ENCODE data around the gene ZNF300.
A peak's percentile ranks its signal among the peaks of the same experiment; 100 is the strongest.
"Not testable (repeated sequence)": the region's sequence is repeated elsewhere in the genome, so short reads cannot be mapped to it uniquely, and the experiment has no call there.

ZNF300 gene

GRCh38 chr5:150904479-150905311, at the start of gene ZNF300:
TSS of gene ZNF300 (minus strand) at chr5:150904980. CDS start at chr5:150903155, 1,825 bp downstream.
- no peak for DNase-seq

- no peak for DNase-seq
These were observed 43.8 kb upstream of the ZNF300 start for GRCh38 chr5:150948539-150948938.

GRCh38 chr5:150946351-150946905, 41.6 kb upstream of the ZNF300 start:
- no peak for DNase-seq

- DNase-seq, result no peak
These were observed 41.2 kb upstream of the ZNF300 start for GRCh38 chr5:150945947-150946346.

- no peak for DNase-seq
These were observed 40.7 kb upstream of the ZNF300 start for GRCh38 chr5:150945486-150945885.

- DNase-seq, result no peak
These were observed 26.7 kb upstream of the ZNF300 start for GRCh38 chr5:150931368-150931965.

- no peak for DNase-seq
These were observed 13.8 kb upstream of the ZNF300 start for GRCh38 chr5:150918613-150919012.

- no peak for DNase-seq
These were observed 7.6 kb upstream of the ZNF300 start for GRCh38 chr5:150912312-150912814.

GRCh38 chr5:150905312-150905683, 518 bp upstream of the ZNF300 start:
- DNase-seq, result no peak

GRCh38 chr5:150901446-150901845, 3.3 kb downstream of the ZNF300 start:
- no peak for DNase-seq

GRCh38 chr5:150895431-150896428, 9.1 kb downstream of the ZNF300 start:
- no peak for DNase-seq

- DNase-seq, result no peak
These were observed 25.4 kb downstream of the ZNF300 start for GRCh38 chr5:150879358-150879757.

GRCh38 chr5:150862070-150862469, 42.7 kb downstream of the ZNF300 start:
- DNase-seq, result no peak

GRCh38 chr5:150860246-150860821, 44.4 kb downstream of the ZNF300 start:
- no peak for DNase-seq

- DNase-seq, result not testable (repeated sequence)
These were observed 48.1 kb downstream of the ZNF300 start for GRCh38 chr5:150856700-150857099.

GRCh38 chr5:150853561-150853960, 51.2 kb downstream of the ZNF300 start:
- no peak for DNase-seq

GRCh38 chr5:150851039-150851438, 53.7 kb downstream of the ZNF300 start:
- no peak for DNase-seq

GRCh38 chr5:150848271-150848670, 56.5 kb downstream of the ZNF300 start:
- no peak for DNase-seq

GRCh38 chr5:150847334-150847695, 57.5 kb downstream of the ZNF300 start:
- no peak for DNase-seq

- peak; percentile 55 for DNase-seq
These were observed 58.0 kb downstream of the ZNF300 start for GRCh38 chr5:150846654-150847333.

GRCh38 chr5:150846308-150846653, 58.5 kb downstream of the ZNF300 start, which contains the start of gene IRGM:
TSS of gene IRGM (plus strand) at chr5:150846521. CDS start at chr5:150848124, 1,603 bp downstream.
- DNase-seq, result not testable (repeated sequence)
